ENCODE data around the gene NTRK2.

GRCh38 chr9:84761137-84761808 lies 91.7 kb downstream of the NTRK2 start:
- TF ChIP-seq, protein P1, sequence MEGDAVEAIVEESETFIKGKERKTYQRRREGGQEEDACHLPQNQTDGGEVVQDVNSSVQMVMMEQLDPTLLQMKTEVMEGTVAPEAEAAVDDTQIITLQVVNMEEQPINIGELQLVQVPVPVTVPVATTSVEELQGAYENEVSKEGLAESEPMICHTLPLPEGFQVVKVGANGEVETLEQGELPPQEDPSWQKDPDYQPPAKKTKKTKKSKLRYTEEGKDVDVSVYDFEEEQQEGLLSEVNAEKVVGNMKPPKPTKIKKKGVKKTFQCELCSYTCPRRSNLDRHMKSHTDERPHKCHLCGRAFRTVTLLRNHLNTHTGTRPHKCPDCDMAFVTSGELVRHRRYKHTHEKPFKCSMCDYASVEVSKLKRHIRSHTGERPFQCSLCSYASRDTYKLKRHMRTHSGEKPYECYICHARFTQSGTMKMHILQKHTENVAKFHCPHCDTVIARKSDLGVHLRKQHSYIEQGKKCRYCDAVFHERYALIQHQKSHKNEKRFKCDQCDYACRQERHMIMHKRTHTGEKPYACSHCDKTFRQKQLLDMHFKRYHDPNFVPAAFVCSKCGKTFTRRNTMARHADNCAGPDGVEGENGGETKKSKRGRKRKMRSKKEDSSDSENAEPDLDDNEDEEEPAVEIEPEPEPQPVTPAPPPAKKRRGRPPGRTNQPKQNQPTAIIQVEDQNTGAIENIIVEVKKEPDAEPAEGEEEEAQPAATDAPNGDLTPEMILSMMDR (IDR thresholded peaks at IDR 0.05), result no peak
- no peak for TF ChIP-seq EP300 (IDR thresholded peaks at IDR 0.05)
- no peak for TF ChIP-seq POLR2AphosphoS5 (IDR thresholded peaks at IDR 0.05)
- TF ChIP-seq POLR2A (IDR thresholded peaks at IDR 0.05), result no peak
